ENCODE data around the gene SQOR.
A peak's percentile ranks its signal among the peaks of the same experiment; 100 is the strongest.

The SQOR gene

GRCh38 chr15:45641374-45641781, 6.5 kb downstream of the SQOR start:
- peak overlapping the region; percentile 14; the same call in 1 of the 2 replicates for H3K4me3 ChIP-seq (ENCODE audit: low read depth, low read length)
- no peak for TF ChIP-seq CTCF (IDR thresholded peaks at IDR 0.05; ENCODE audit: low read depth, low read length)

GRCh38 chr15:45641999-45642932, 7.4 kb downstream of the SQOR start:
- no peak for TF ChIP-seq CTCF (IDR thresholded peaks at IDR 0.05; ENCODE audit: low read depth, low read length)

GRCh38 chr15:45644437-45644836, 9.6 kb downstream of the SQOR start:
- TF ChIP-seq CTCF (IDR thresholded peaks at IDR 0.05; ENCODE audit: low read depth, low read length): no peak
- H3K4me3 ChIP-seq (ENCODE audit: low read depth, low read length): no peak overlapping the region

More at GRCh38 chr15:45641999-45642932, 7.4 kb downstream of the SQOR start:
- peak overlapping the region; percentile 14 for H3K4me3 ChIP-seq (ENCODE audit: low read depth, low read length)

- H3K4me3 ChIP-seq (ENCODE audit: low read depth, low read length): no peak overlapping the region
- no peak for TF ChIP-seq CTCF (IDR thresholded peaks at IDR 0.05; ENCODE audit: low read depth, low read length)
Observed at GRCh38 chr15:45645026-45645980, 10.5 kb downstream of the SQOR start.

GRCh38 chr15:45646220-45646619, 11.4 kb downstream of the SQOR start:
- no peak overlapping the region for H3K4me3 ChIP-seq (ENCODE audit: low read depth, low read length)
- TF ChIP-seq CTCF (IDR thresholded peaks at IDR 0.05; ENCODE audit: low read depth, low read length): no peak

- no peak overlapping the region for H3K4me3 ChIP-seq (ENCODE audit: low read depth, low read length)
- TF ChIP-seq CTCF (IDR thresholded peaks at IDR 0.05; ENCODE audit: low read depth, low read length): no peak
Observed at GRCh38 chr15:45647828-45648227, 13.0 kb downstream of the SQOR start.
